Measurements from ENCODE around the gene DNMT3A.

DNA sequence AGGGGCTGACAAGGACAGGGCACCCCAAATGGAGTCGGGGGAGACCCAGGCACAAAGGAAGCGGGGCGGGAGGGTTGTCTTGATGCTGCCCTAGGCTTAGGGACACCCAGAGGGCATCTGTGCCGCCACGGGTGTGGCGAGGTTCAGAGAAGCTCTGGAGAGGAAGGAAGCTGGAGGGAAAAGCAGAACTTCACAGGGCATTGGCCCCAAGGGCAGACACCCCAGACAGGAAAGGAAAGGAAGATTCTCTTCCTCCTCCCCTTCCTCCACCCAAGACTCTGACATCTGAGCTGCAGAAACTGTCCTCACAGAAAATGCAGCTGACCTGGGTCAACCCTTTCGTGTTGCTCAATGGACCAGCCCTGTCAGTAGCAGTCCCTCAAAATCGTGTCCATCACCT lies 25.6 kb downstream of the DNMT3A start:
- TF ChIP-seq EZH2 (IDR thresholded peaks at IDR 0.05; ENCODE audit: borderline replicate concordance, low read depth, low read length, severe bottlenecking) (no peak), POLR2AphosphoS5 (IDR thresholded peaks at IDR 0.05; ENCODE audit: insufficient read depth, low read depth, low read length) (no peak), POLR2A (IDR thresholded peaks at IDR 0.05; ENCODE audit: low read depth, low read length) (no peak)
- TF ChIP-seq, protein P1, sequence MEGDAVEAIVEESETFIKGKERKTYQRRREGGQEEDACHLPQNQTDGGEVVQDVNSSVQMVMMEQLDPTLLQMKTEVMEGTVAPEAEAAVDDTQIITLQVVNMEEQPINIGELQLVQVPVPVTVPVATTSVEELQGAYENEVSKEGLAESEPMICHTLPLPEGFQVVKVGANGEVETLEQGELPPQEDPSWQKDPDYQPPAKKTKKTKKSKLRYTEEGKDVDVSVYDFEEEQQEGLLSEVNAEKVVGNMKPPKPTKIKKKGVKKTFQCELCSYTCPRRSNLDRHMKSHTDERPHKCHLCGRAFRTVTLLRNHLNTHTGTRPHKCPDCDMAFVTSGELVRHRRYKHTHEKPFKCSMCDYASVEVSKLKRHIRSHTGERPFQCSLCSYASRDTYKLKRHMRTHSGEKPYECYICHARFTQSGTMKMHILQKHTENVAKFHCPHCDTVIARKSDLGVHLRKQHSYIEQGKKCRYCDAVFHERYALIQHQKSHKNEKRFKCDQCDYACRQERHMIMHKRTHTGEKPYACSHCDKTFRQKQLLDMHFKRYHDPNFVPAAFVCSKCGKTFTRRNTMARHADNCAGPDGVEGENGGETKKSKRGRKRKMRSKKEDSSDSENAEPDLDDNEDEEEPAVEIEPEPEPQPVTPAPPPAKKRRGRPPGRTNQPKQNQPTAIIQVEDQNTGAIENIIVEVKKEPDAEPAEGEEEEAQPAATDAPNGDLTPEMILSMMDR (IDR thresholded peaks at IDR 0.05; ENCODE audit: extremely low read depth in 1 of 2, insufficient read depth in 1 of 2, low read depth in 1 of 2, low read length in 2 of 2), result no peak
